ENCODE data around the gene RRBP1.

The RRBP1 gene

GRCh38 chr20:17615645-17616479 is 66.2 kb downstream of the RRBP1 start:
- Mint-ChIP-seq H3K4me3 (no peak overlapping the region), H3K9me3 (ENCODE audit: low read depth) (no peaks in the 10 kb centered on the region), H3K27me3 (no peaks in the 10 kb centered on the region), H3K27ac (no peak overlapping the region), H3K4me1 (ENCODE audit: low read depth) (peaks cover 15% of the 10 kb centered on the region), H3K36me3 (no peaks in the 10 kb centered on the region)

DNA sequence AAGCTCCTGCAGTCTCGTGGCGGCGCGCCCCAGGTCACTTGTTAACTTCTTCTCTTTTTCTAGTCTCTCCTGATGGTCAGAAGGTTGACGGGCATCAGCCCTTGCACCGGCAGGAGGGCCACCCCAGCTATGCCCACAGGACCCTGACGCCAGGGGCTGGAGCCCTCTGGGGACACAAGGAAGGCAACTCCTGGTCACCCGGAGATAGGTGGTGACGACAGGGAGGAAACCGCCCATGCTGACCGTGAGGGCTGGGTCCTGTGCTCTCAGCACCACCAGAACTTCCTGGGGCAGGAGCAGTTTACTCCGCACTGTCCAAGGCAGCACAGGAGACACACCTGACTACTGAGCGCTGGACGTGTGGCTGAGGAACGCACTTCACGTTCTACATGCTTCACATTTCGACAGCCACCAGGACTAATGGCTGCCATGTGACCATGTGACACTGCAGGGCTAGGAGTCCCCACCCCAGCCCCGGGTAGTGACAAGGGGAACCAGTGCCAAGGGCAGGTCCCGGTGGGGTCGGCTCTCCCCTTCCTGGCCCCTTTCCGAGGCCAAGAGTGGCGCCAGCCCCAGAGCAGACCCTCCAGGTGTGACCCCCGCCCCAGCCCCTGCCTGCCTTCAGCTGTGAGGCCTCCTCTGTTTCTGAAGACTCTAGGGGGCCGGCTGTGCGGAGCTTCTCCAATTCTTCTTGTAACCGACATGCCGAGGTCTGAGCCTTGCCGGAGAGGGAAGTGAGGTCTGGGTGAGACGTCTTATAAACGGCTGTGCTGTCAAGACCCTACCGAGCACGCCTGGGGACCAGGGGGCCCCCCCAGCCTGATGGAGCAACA is 67.0 kb downstream of the RRBP1 start:
- Mint-ChIP-seq H3K9me3 (ENCODE audit: low read depth) (no peaks in the 10 kb centered on the region), H3K27ac (no peak overlapping the region), H3K4me1 (ENCODE audit: low read depth) (peaks cover 23% of the 10 kb centered on the region), H3K4me3 (no peak overlapping the region), H3K27me3 (no peaks in the 10 kb centered on the region), H3K36me3 (no peaks in the 10 kb centered on the region)

DNA sequence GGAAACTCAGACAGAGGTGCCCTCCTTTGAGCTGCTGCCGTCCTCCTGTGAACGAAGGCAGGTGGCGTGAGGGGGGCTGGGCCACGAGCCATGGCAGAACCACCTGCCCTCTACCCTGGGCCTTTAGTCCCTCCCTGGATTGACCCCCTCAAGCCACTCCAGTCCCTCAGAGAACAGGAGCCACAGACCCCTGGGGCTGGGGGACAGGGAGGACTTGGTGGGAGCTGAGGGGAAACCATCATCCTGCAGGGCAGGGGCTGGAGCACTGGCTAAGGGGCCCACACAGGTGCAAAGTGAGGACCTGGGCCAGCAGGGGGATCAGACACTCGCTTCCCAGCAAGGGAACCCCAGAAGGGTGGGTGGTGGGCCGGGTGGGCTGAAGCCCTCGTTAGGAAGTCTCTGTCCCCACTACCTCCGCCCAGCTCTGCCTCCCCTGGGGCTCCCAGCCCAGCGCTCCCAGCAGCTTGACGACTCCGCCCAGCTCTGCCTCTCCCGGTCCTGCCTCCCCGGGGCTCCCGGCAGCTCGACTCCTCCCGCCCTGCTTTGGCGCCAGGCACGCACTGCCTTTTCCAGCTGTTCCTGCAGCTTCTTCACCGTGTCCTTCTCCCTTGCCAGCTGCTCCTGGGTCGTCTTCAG is 67.7 kb downstream of the RRBP1 start:
- Mint-ChIP-seq H3K4me1 (ENCODE audit: low read depth) (peaks cover 30% of the 10 kb centered on the region), H3K27me3 (no peaks in the 10 kb centered on the region), H3K4me3 (no peak overlapping the region), H3K27ac (no peak overlapping the region), H3K36me3 (no peaks in the 10 kb centered on the region), H3K9me3 (ENCODE audit: low read depth) (no peaks in the 10 kb centered on the region)

GRCh38 chr20:17613328-17614175 is 68.5 kb downstream of the RRBP1 start:
- H3K36me3 Mint-ChIP-seq = no peaks in the 10 kb centered on the region
- peaks cover 33% of the 10 kb centered on the region for H3K4me1 Mint-ChIP-seq (ENCODE audit: low read depth)
- no peak overlapping the region for H3K27ac Mint-ChIP-seq
- H3K4me3 Mint-ChIP-seq = no peak overlapping the region
- H3K27me3 Mint-ChIP-seq = no peaks in the 10 kb centered on the region
- H3K9me3 Mint-ChIP-seq (ENCODE audit: low read depth) = no peaks in the 10 kb centered on the region

DNA sequence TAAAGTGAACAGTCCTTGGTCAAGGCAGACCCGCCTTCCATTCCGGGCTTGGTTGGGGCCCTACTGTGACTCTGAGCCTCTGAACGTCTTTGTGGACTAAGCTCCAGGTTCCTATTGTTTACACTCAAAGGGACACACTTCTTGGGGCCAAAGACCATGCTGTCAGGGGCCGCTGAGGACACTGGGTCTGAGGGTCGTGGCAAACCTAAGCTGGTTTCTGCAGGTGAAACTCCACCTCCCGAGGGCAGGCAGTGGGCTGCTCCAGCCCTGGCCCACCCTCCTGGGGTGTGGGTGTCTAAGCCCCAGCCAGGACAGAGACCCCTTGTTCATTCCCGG is 69.1 kb downstream of the RRBP1 start:
- H3K27me3 Mint-ChIP-seq = no peaks in the 10 kb centered on the region

DNA sequence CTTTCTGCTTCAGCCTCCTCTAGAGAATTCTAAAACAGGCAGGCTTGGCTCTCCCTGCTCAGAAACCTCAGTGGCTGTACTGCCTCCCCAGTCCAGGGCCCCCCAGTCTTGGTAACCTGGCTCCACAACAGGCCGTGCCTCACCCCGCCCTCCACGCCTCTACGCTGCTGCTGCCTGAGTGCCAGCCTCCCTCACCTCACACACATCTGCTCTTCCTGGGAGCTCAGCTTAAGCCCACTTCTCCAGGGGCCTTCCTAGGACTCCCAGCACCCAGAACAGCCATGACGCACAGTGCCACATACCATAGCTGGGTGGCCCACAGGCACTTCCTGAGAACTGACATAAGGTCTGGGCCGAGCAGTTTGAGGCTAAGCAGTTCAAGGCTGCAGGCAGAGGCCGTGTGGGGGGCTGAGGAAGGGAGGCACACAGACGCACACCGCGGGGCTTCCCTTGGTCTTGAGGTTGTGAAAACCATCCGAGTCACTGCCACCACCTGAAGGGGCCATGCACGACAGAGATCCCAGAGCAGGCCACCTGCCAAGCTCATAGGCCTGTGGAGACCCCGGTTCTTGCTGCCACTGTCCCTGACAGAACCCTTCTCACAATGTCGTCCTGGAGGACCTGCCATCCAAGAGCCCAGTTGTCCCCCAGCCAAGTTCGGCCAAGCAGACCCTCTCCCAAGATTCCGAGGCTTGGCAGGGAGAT is 69.6 kb downstream of the RRBP1 start:
- H3K27me3 Mint-ChIP-seq = no peaks in the 10 kb centered on the region
- peaks cover 33% of the 10 kb centered on the region for H3K4me1 Mint-ChIP-seq (ENCODE audit: low read depth)
- peaks cover 7% of the 10 kb centered on the region for H3K36me3 Mint-ChIP-seq
- H3K27ac Mint-ChIP-seq = peak overlapping the region; percentile 96
- no peaks in the 10 kb centered on the region for H3K9me3 Mint-ChIP-seq (ENCODE audit: low read depth)
- peak overlapping the region; percentile 66 for H3K4me3 Mint-ChIP-seq

More for the DNA sequence above, 69.1 kb downstream of the RRBP1 start:
- Mint-ChIP-seq H3K36me3 (peaks cover 2% of the 10 kb centered on the region), H3K9me3 (ENCODE audit: low read depth) (no peaks in the 10 kb centered on the region), H3K4me1 (ENCODE audit: low read depth) (peaks cover 33% of the 10 kb centered on the region), H3K27ac (peak overlapping the region; percentile 96), H3K4me3 (no peak overlapping the region)

DNA sequence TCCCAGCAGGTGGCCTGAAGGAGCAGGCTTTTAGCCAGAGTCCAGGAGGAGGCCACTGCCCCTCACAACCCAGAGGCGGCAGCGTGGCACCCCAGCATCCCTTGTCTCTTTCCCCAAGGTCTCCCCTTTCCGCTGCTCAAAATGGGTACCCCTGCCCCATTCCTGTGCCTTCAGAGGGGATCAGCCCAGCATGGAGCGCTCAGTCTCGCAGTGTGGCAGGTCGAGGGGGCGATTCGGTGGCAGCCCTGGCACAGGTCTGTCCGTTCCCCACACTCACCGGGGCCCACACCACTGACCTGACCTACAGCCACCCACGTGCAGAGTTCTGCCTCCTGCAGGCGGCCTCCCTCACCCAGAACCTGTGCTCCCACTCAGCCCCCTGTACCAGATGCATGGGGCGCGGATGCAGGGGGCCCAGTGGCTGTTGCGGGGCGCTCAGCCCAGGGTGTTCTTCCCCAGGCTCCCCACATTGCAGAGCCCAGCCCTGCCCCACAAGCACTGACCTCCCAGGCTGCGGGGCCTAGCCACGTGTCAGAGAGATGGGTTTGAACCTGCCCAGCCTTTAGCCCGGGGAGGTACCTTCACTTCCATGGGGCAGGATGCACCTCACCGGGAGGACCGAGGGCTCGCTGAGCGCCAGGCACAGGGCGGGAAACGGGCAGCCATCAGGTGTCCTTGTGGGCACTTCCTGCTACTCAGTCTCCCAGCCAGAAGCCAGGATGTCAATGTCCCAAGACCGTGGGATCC is 70.3 kb downstream of the RRBP1 start:
- Mint-ChIP-seq H3K4me3 (no peak overlapping the region), H3K9me3 (ENCODE audit: low read depth) (no peaks in the 10 kb centered on the region), H3K36me3 (peaks cover 9% of the 10 kb centered on the region), H3K27ac (peak overlapping the region; percentile 96), H3K4me1 (ENCODE audit: low read depth) (peaks cover 33% of the 10 kb centered on the region), H3K27me3 (no peaks in the 10 kb centered on the region)

DNA sequence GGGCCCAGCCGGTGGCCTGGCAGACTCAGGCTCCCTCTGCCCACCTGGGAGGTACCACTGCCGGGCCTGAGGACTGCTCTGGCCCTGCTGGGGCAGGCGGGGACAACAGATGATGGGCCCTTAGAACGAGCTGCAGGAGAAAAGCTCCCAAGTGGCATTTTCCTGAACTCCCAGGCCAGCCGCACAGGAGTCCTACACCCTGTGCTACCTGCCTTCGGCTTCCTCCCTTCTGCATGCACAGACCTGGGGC is 70.8 kb downstream of the RRBP1 start:
- no peaks in the 10 kb centered on the region for H3K9me3 Mint-ChIP-seq (ENCODE audit: low read depth)
- H3K27me3 Mint-ChIP-seq = no peaks in the 10 kb centered on the region
- peaks cover 33% of the 10 kb centered on the region for H3K4me1 Mint-ChIP-seq (ENCODE audit: low read depth)
- H3K4me3 Mint-ChIP-seq = no peak overlapping the region
- H3K27ac Mint-ChIP-seq = peak overlapping the region; percentile 64
- H3K36me3 Mint-ChIP-seq = peaks cover 9% of the 10 kb centered on the region

GRCh38 chr20:17610566-17611289 is 71.3 kb downstream of the RRBP1 start:
- H3K27me3 Mint-ChIP-seq = no peaks in the 10 kb centered on the region
- H3K4me1 Mint-ChIP-seq (ENCODE audit: low read depth) = peaks cover 33% of the 10 kb centered on the region
- H3K9me3 Mint-ChIP-seq (ENCODE audit: low read depth) = no peaks in the 10 kb centered on the region
- H3K27ac Mint-ChIP-seq = peak overlapping the region; percentile 87
- peak overlapping the region; percentile 46 for H3K4me3 Mint-ChIP-seq
- peaks cover 9% of the 10 kb centered on the region for H3K36me3 Mint-ChIP-seq

DNA sequence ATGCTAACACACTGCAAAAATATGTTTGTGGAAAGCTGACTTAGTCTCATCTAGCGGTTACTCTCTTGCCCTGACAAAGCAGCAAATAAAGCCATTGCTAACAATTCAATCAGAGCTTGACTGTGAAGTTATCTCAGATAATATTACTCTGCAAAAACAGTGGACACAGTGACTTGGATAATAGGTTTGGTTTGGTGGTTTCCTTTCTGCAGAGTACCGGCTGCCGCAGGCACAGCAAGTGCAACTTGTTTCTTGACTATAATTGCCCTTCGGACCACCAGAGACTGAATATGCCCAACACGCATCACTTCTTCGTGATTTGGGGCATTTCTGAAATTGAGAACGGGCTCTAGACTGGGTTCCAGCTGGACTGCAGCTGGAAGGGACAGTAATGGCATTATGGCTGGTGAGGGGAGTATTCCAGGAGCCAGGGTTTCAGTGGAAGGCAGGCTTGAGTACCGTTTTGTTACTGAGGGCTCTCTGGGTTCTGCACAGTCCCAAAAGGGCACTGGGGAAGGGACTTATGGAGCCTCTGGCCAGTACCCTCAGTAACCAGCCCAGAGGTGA is 72.1 kb downstream of the RRBP1 start:
- Mint-ChIP-seq H3K27me3 (no peaks in the 10 kb centered on the region), H3K4me3 (peak overlapping the region; percentile 46), H3K4me1 (ENCODE audit: low read depth) (peaks cover 33% of the 10 kb centered on the region), H3K9me3 (ENCODE audit: low read depth) (no peaks in the 10 kb centered on the region), H3K36me3 (peaks cover 9% of the 10 kb centered on the region), H3K27ac (peak overlapping the region; percentile 87)

GRCh38 chr20:17608701-17609497 is 73.1 kb downstream of the RRBP1 start:
- no peaks in the 10 kb centered on the region for H3K9me3 Mint-ChIP-seq (ENCODE audit: low read depth)
- no peaks in the 10 kb centered on the region for H3K27me3 Mint-ChIP-seq
- peak overlapping the region; percentile 87 for H3K27ac Mint-ChIP-seq
- H3K4me3 Mint-ChIP-seq = no peak overlapping the region
- H3K4me1 Mint-ChIP-seq (ENCODE audit: low read depth) = peaks cover 33% of the 10 kb centered on the region
- H3K36me3 Mint-ChIP-seq = peaks cover 9% of the 10 kb centered on the region

- Mint-ChIP-seq H3K27ac (no peak overlapping the region), H3K4me1 (ENCODE audit: low read depth) (peaks cover 18% of the 10 kb centered on the region), H3K9me3 (ENCODE audit: low read depth) (no peaks in the 10 kb centered on the region), H3K4me3 (no peak overlapping the region), H3K27me3 (no peaks in the 10 kb centered on the region), H3K36me3 (peaks cover 9% of the 10 kb centered on the region)
These were observed 76.0 kb downstream of the RRBP1 start for GRCh38 chr20:17606001-17606400.
